ENCODE measurements around the gene ZBTB2.

The ZBTB2 gene

GRCh38 chr6:151388236-151388635 is 3.1 kb downstream of the ZBTB2 start:
- Histone ChIP-seq H3K27ac (ENCODE audit: low read length) (peak overlapping the region; percentile 47; the same call in 1 of the 2 replicates), H3K4me3 (ENCODE audit: low read depth in 1 of 2, low read length in 2 of 2) (peak overlapping the region in 1 of 2 experiments; percentile 82; a peak in 1 of 4 replicates), H3K9me3 (ENCODE audit: insufficient read depth, low read length, severe bottlenecking) (no peaks in the 10 kb centered on the region), H3K4me1 (ENCODE audit: insufficient read depth, low read length) (peaks cover 35% of the 10 kb centered on the region), H3K36me3 (ENCODE audit: insufficient read depth, low read length) (peaks cover 19% of the 10 kb centered on the region), H3K79me2 (ENCODE audit: insufficient read depth, low read length) (peaks cover 88% of the 10 kb centered on the region), H4K20me1 (ENCODE audit: insufficient read depth, low read length) (peaks cover 42% of the 10 kb centered on the region), H2AFZ (ENCODE audit: low read depth, low read length) (no peak overlapping the region), H3K27me3 (ENCODE audit: insufficient read depth, low read length, poor library complexity) (no peaks in the 10 kb centered on the region), H3K9ac (ENCODE audit: low read depth, low read length) (peak overlapping the region; percentile 100), H3K4me2 (ENCODE audit: insufficient read depth, low read length) (peak overlapping the region; percentile 75; the same call in 1 of the 2 replicates)
- DNase-seq (no peak), ATAC-seq (ENCODE audit: insufficient read depth, low read depth) (no peak)
- no peak for TF ChIP-seq CTCF (IDR thresholded peaks at IDR 0.05; ENCODE audit: borderline replicate concordance, extremely low read depth, low read length, poor library complexity, severe bottlenecking)

GRCh38 chr6:151387175-151387970 is 4.0 kb downstream of the ZBTB2 start:
- H3K27ac ChIP-seq (ENCODE audit: low read length): no peak overlapping the region
- ATAC-seq (ENCODE audit: insufficient read depth, low read depth) (no peak), DNase-seq (no peak)
- H2AFZ ChIP-seq (ENCODE audit: low read depth, low read length): no peak overlapping the region
- peaks cover 84% of the 10 kb centered on the region for H3K79me2 ChIP-seq (ENCODE audit: insufficient read depth, low read length)
- H3K4me1 ChIP-seq (ENCODE audit: insufficient read depth, low read length): peaks cover 26% of the 10 kb centered on the region
- peaks cover 19% of the 10 kb centered on the region for H3K36me3 ChIP-seq (ENCODE audit: insufficient read depth, low read length)
- peaks cover 34% of the 10 kb centered on the region; the same call in 1 of the 2 replicates for H4K20me1 ChIP-seq (ENCODE audit: insufficient read depth, low read length)
- H3K4me2 ChIP-seq (ENCODE audit: insufficient read depth, low read length): no peak overlapping the region
- H3K27me3 ChIP-seq (ENCODE audit: insufficient read depth, low read length, poor library complexity): no peaks in the 10 kb centered on the region
- TF ChIP-seq EZH2 (IDR thresholded peaks at IDR 0.05; ENCODE audit: borderline replicate concordance, low read depth, low read length, severe bottlenecking) (no peak), CTCF (IDR thresholded peaks at IDR 0.05; ENCODE audit: borderline replicate concordance, extremely low read depth, low read length, poor library complexity, severe bottlenecking) (no peak)
- no peaks in the 10 kb centered on the region for H3K9me3 ChIP-seq (ENCODE audit: insufficient read depth, low read length, severe bottlenecking)
- no peak overlapping the region for H3K4me3 ChIP-seq (ENCODE audit: low read depth in 1 of 2, low read length in 2 of 2)
- no peak overlapping the region for H3K9ac ChIP-seq (ENCODE audit: low read depth, low read length)

GRCh38 chr6:151385177-151385576 is 6.2 kb downstream of the ZBTB2 start:
- H4K20me1 ChIP-seq (ENCODE audit: insufficient read depth, low read length): peaks cover 41% of the 10 kb centered on the region
- no peak overlapping the region for H3K9ac ChIP-seq (ENCODE audit: low read depth, low read length)
- H3K4me3 ChIP-seq (ENCODE audit: low read depth in 1 of 2, low read length in 2 of 2): no peak overlapping the region
- peaks cover 19% of the 10 kb centered on the region for H3K36me3 ChIP-seq (ENCODE audit: insufficient read depth, low read length)
- no peak overlapping the region for H3K27ac ChIP-seq (ENCODE audit: low read length)
- ATAC-seq (ENCODE audit: insufficient read depth, low read depth) (no peak), DNase-seq (no peak)
- peaks cover 18% of the 10 kb centered on the region for H3K4me1 ChIP-seq (ENCODE audit: insufficient read depth, low read length)
- no peaks in the 10 kb centered on the region for H3K27me3 ChIP-seq (ENCODE audit: insufficient read depth, low read length, poor library complexity)
- H3K4me2 ChIP-seq (ENCODE audit: insufficient read depth, low read length): no peak overlapping the region
- no peaks in the 10 kb centered on the region for H3K9me3 ChIP-seq (ENCODE audit: insufficient read depth, low read length, severe bottlenecking)
- no peak overlapping the region for H2AFZ ChIP-seq (ENCODE audit: low read depth, low read length)
- TF ChIP-seq CTCF (IDR thresholded peaks at IDR 0.05; ENCODE audit: borderline replicate concordance, extremely low read depth, low read length, poor library complexity, severe bottlenecking) (no peak), EZH2 (IDR thresholded peaks at IDR 0.05; ENCODE audit: borderline replicate concordance, low read depth, low read length, severe bottlenecking) (no peak)
- peaks cover 91% of the 10 kb centered on the region for H3K79me2 ChIP-seq (ENCODE audit: insufficient read depth, low read length)
